Subcutaneous adipose tissue (tissue), 4 donors: Measurements from ENCODE around the gene VEZT. TPM values are rescaled to one million over a fixed set of nuclear protein-coding genes. Genes with fewer than 3 reads are reported as not detected.

Experiments used
- small RNA-seq: library from RNA; depleted of rRNA; stranded (forward); fragments of <200 nt; gene quantifications from one replicate; pipeline ENCODE3, GENCODE V24; 2016
- total RNA-seq, 4 donors: library from RNA; depleted of rRNA; stranded (reverse); fragments of >200 nt; gene quantifications; one replicate each; pipeline ENCODE4 v1.1.0, GENCODE V29; 2016
- TF ChIP-seq, protein P1 (sequence below): fragments of 450-650 bp; IDR thresholded peaks from one replicate; pipeline ENCODE4 v1.5.1; 2016; ENCODE audit warnings: low read depth, mild to moderate bottlenecking, control low read depth, antibody characterized with exemption, moderate library complexity

The VEZT gene
- total RNA-seq, 4 donors from 2014 or later = 50.5 to 78.0 (median 61.9) TPM

DNA sequence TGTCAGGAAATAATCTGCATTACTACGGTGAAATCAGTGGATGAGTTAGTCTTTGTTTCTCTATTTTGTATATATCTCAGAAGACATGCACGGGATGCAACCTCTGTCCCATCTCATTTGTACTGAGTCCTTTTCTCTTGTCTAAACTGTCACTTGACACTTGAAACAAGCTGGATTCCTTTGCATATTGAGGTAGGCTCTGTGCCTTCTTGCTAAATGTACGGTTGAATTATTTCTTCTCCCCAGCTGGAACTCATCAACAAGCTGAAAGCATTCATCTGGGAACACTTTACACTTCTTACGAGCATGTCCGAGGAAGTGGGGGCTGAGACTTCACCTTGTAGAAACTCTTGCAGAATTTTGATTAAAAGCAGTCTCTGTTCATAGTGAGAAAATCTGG is 119.5 kb downstream of the VEZT start:
- TF ChIP-seq, protein P1, sequence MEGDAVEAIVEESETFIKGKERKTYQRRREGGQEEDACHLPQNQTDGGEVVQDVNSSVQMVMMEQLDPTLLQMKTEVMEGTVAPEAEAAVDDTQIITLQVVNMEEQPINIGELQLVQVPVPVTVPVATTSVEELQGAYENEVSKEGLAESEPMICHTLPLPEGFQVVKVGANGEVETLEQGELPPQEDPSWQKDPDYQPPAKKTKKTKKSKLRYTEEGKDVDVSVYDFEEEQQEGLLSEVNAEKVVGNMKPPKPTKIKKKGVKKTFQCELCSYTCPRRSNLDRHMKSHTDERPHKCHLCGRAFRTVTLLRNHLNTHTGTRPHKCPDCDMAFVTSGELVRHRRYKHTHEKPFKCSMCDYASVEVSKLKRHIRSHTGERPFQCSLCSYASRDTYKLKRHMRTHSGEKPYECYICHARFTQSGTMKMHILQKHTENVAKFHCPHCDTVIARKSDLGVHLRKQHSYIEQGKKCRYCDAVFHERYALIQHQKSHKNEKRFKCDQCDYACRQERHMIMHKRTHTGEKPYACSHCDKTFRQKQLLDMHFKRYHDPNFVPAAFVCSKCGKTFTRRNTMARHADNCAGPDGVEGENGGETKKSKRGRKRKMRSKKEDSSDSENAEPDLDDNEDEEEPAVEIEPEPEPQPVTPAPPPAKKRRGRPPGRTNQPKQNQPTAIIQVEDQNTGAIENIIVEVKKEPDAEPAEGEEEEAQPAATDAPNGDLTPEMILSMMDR = no peak

DNA sequence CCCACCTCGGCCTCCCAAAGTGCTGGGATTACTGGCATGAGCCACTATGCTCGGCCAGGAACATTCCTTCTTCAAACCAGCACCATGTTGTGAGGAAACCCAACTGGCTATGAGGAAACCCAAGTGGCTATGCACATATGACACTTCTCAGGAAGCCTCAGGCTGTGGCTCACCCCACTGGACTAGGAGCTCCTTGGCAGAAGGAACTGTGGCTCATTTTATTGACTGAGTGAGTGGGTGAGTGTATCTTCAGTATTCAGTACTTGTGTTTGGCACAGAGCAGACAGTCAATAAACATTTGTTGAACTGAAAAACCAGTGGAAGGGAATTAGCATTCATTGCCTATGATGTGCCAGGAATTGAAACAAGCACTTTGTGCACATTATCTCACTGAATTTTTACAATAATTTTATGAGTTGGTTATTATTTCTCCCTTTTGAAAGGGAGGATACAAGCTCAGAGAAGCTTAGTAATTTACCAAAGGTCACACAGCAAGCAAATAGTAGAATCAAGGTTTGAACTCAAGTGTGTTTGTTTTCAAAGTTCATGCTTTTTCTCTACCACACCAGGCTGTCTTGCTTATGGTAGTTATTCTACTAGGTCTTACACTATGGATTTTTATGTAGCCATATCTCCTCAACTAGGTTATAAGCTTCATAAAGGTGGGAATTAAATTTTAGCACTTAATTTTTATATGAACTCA is 121.6 kb downstream of the VEZT start:
- TF ChIP-seq, protein P1 = no peak

DNA sequence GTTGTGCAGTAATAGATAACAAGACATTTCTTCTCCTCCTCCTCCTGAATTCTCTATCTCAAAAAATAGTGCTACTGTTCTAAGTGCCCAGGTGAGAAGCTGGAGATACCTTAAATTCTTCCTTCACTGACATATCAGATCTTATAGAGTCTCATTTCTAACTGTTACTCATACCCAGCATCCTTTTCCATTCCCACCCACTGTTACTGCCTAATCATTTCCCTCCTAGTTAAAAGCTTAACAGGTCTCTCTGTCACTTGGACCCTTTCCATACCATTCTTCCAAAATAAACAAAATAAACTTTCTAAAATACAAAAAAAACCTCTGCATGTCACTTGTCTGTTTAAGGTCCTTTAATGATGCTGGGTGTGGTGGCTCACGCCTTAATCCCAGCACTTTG is 124.4 kb downstream of the VEZT start:
- TF ChIP-seq, protein P1 = no peak

DNA sequence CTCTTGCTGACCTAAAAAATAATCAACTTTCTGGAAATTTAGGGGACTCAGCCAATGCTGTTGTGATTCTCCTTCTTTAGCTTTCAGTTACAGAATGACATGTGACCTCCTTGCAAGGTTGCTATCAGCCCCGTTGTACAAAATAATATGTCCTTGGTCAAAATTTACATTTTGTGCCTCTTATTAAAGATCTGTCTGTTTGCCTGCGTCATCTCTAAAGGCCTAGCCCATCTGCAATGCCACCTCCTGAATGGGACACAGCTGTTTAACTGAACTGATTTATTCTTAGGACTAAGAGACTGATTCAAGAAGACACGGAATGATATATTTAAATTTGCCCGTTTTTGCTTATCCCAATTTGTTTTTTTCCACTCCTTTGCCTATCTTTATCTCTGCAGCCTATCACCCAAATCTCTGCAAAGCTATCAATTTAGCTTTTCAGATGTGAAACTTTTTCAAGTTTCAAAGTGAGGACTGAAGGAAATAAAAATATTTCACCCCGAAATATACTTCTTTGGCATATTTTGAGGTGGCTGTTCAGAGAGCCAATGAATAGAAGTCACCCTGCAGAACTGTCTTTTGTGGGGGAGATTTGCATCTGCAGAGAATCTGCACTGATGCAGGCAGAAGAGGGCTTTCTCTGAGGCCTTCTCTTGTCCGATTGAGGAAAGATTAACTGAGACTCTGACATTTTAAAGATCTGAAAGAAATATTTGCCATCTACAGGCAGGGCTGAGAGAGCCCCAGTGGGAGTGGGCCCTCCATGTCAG is 126.0 kb downstream of the VEZT start:
- TF ChIP-seq, protein P1 = no peak

DNA sequence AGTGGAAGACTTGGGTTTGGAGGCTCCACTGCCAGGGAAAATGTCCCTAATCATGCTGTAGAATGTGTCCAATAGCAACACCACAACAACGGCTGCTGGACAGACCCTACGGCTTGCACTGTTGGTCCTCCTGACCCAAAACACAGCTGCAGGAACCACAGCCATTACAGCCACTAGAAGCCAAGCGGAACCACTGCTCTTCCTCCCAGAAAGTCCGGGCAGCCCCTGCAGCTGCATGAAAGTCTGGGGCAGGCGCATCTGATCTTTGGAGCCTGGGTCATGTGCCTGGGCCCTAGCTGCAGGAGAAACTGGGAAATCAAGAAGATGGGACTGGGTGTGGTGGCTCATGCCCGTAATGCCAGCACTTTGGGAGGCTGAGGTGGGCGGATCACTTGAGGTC is 131.7 kb downstream of the VEZT start:
- TF ChIP-seq, protein P1 = no peak

DNA sequence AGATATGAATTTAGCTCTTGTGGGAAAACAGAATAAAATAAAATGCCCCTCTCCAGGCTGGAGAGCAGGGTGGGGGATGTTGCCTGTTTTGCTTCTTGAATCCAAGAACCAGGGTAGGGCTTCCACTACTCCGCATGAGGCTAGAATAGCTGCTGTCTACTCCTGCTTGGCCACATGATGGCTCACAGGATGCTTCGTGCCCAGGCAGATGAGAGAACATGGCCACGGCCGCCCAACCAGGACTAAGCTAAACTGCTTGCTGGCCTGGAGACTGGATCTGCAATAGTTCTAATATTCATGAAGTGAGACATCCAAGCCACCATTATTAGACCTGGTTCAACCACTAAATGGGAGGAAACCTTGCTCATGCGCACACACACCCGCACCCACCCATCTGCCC is 134.1 kb downstream of the VEZT start:
- TF ChIP-seq, protein P1 = no peak

Small RNA genes within 50 kb of the gene (small RNA-seq; reads per million reads assigned to genes)
- gene MIR331 (9.8 reads per million, percentile 89 among the genes with 10 or more reads in this experiment), gene MIR3685 (not detected), gene RF00019 (0.49 reads per million), gene RNU6-808P (not detected)

Other genes with a start within 250 kb of the VEZT start
- 100 to 1,000 TPM in 1 of 4 donors, 10 to 100 TPM in 3; 63.7 to 159 (median 81.6) TPM for gene NDUFA12, start 214.1 kb upstream of the VEZT start, total RNA-seq
- gene NR2C1, start 144.2 kb upstream of the VEZT start, total RNA-seq = 100 to 1,000 TPM in 1 of 4 donors, 10 to 100 TPM in 3; 46.4 to 101 (median 69.5) TPM
- 10 to 100 TPM in 1 of 4 donors, 1 to 10 TPM in 3; 3.4 to 13.8 (median 7.6) TPM for gene FGD6, start 340 bp upstream of the VEZT start, total RNA-seq